SH-SY5Y (cell line): ENCODE measurements around the gene CHRNA4.

Experiments
- GATA2 ChIP-seq: IDR thresholded peaks from 2 replicates; pipeline ENCODE4 v1.6.1; 2011; ENCODE audit warnings: mild to moderate bottlenecking, low read depth, low read length
- GATA3 ChIP-seq: IDR thresholded peaks from 2 replicates; pipeline ENCODE4 v1.6.1; 2011; ENCODE audit warnings: low read depth, mild to moderate bottlenecking, low read length, moderate library complexity

DNA sequence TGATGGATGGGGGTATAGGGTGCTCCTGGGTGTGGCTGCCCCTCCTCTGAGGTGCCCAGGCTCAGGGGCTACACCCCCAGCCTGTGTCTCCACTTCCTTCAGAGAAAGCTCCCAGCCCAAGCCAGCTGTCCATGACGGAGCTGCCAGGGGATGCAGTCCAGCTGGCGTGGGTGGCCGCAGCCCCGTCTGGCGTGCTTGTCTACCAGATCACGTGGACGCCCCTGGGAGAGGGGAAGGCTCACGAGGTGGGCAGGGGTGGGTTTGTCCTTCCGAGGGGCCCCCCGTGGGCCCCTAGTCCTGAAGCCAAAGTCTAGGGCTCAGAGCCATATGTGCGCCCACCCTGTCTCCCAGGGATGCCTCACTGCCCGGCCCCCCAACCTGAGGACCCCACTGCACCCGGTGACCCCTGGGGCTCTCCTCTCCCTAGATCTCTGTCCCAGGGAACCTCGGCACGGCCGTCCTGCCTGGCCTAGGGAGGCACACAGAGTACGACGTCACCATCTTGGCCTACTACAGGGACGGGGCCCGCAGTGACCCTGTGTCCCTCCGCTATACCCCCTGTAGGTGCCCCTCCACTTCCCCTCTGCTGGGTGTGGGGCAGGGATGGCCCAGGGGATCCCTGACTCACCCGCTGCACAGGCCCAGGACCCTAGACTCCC lies 48.3 kb downstream of the CHRNA4 start:
- no peak for TF ChIP-seq GATA3
- no peak for TF ChIP-seq GATA2
